HepG2 (cell line): ENCODE data around the gene GGACT. TPM values are rescaled to one million over a fixed set of nuclear protein-coding genes. Genes with fewer than 3 reads are reported as not detected.

Source experiments
- ATAC-seq: fragments of 200-7000 bp; cut with Tn5 transposase; 3 replicates; pipeline ENCODE4 v1.9.1; 2020; ENCODE audit warnings: mild to moderate bottlenecking, moderate library complexity
- BruUV-seq: library from RNA; stranded (reverse); fragments of 400-500 nt; replicated peaks from 2 replicates; lab custom pipeline; 2021; lab: Mats Ljungman, UMichigan
- CTCF ChIA-PET: fragments of 300-600 bp; formaldehyde crosslinking; extraction: SDS; loops from one replicate; lab custom pipeline; 2021; ENCODE audit warnings: low total read pairs, inconsistent platforms, low intra/inter-chr PET ratio; lab: Yijun Ruan, JAX
- POLR2A ChIA-PET: fragments of 350-600 bp; sonication (Branson Sonifier 250); formaldehyde crosslinking; loops from one replicate; lab custom pipeline; 2020; ENCODE audit warnings: antibody characterized with exemption, inconsistent platforms; lab: Yijun Ruan, JAX
- DNase-seq: peaks from one replicate; pipeline ENCODE4 v3.0.0-alpha.2; 2015; ENCODE audit warnings: low spot score
- FAIRE-seq: peaks from 3 replicates; lab custom pipeline; 2011; peaks lifted over from hg19 to GRCh38; lab: Jason Lieb, UNC
- H2AFZ ChIP-seq: one replicate; pipeline ENCODE4 v1.6.1; 2011; ENCODE audit warnings: low read length, inconsistent platforms
- H3K27ac ChIP-seq: fragments of 300-600 bp; 3 replicates; pipeline ENCODE4 v1.8.0; 2011; ENCODE audit warnings: mixed run types, mild to moderate bottlenecking, mixed read lengths, low read length, inconsistent platforms; ENCODE audit not compliant: insufficient read depth; ENCODE audit errors: extremely low read length
- H3K27me3 ChIP-seq, 2 experiments: fragments of 200-600 bp in 1 of 2; 2 replicates in 1 of 2; 3 replicates in 1 of 2; pipeline versions ENCODE4 v1.6.0 to v1.8.0; 2011; ENCODE audit warnings: low read length in 2 of 2, mild to moderate bottlenecking in 2 of 2, moderate library complexity in 2 of 2, inconsistent platforms in 1 of 2; ENCODE audit not compliant: insufficient read depth in 2 of 2, control insufficient read depth in 1 of 2
- H3K36me3 ChIP-seq, 2 experiments: fragments of 200-600 bp in 1 of 2; replicated peaks in 1 of 2; 2 replicates in 1 of 2; 3 replicates in 1 of 2; pipeline versions ENCODE4 v1.5.1 to v1.8.0; 2011; ENCODE audit warnings: low read length in 2 of 2, inconsistent platforms in 1 of 2; ENCODE audit not compliant: insufficient read depth in 2 of 2, control insufficient read depth in 1 of 2
- H3K4me1 ChIP-seq: 2 replicates; pipeline ENCODE4 v1.5.1; 2012; ENCODE audit warnings: low read length, inconsistent platforms; ENCODE audit not compliant: insufficient read depth
- H3K4me2 ChIP-seq: 2 replicates; pipeline ENCODE4 v1.6.0; 2011; ENCODE audit warnings: low read depth, low read length, inconsistent platforms
- H3K4me3 ChIP-seq, 3 experiments: fragments of 200-600 bp in 1 of 3; sonication (generic), shearing (Covaris generic) in 1 of 3; replicated peaks in 1 of 3; 2 replicates each; pipeline ENCODE4 v1.5.1; 2011 to 2016; ENCODE audit warnings: low read length in 3 of 3, inconsistent platforms in 2 of 3, low read depth in 2 of 3, mild to moderate bottlenecking in 2 of 3, control low read depth in 1 of 3, mixed read lengths in 1 of 3; ENCODE audit not compliant: insufficient read depth in 1 of 3
- H3K79me2 ChIP-seq: one replicate; pipeline ENCODE4 v1.6.1; 2011; ENCODE audit warnings: low read length, inconsistent platforms; ENCODE audit not compliant: insufficient read depth
- H3K9ac ChIP-seq: 2 replicates; pipeline ENCODE4 v1.6.0; 2011; ENCODE audit warnings: mild to moderate bottlenecking, low read depth, low read length, inconsistent platforms; ENCODE audit not compliant: insufficient read depth
- H3K9me3 ChIP-seq: 2 replicates; pipeline ENCODE4 v1.5.1; 2012; ENCODE audit warnings: mild to moderate bottlenecking, low read length
- H4K20me1 ChIP-seq: 2 replicates; pipeline ENCODE4 v1.6.0; 2011; ENCODE audit warnings: inconsistent platforms, mild to moderate bottlenecking, low read length, moderate library complexity; ENCODE audit not compliant: insufficient read depth
- CREM ChIP-seq, 2 experiments: sonication (generic) in 1 of 2; formaldehyde crosslinking in 1 of 2; IDR thresholded peaks; 2 replicates each; pipeline versions ENCODE4 v1.4.0 to v1.6.1; 2016 to 2020; ENCODE audit warnings: antibody characterized with exemption in 1 of 2, mild to moderate bottlenecking in 1 of 2, missing genetic modification reagents in 1 of 2
- HMG20A ChIP-seq: IDR thresholded peaks from 2 replicates; pipeline ENCODE4 v1.6.1; 2016; ENCODE audit warnings: borderline replicate concordance
- MAFG ChIP-seq: sonication (generic); formaldehyde crosslinking; IDR thresholded peaks from 2 replicates; pipeline ENCODE4 v1.5.1; 2020; ENCODE audit warnings: mild to moderate bottlenecking, missing genetic modification reagents
- NCOA5 ChIP-seq: sonication (generic); formaldehyde crosslinking; IDR thresholded peaks from 2 replicates; pipeline ENCODE4 v1.4.0; 2020; ENCODE audit warnings: missing genetic modification reagents
- NKX3-1 ChIP-seq: sonication (generic); formaldehyde crosslinking; IDR thresholded peaks from 2 replicates; pipeline ENCODE4 v1.5.0; 2020; ENCODE audit warnings: missing genetic modification reagents
- PHF20 ChIP-seq: sonication (generic); formaldehyde crosslinking; IDR thresholded peaks from 2 replicates; pipeline ENCODE4 v1.5.0; 2020; ENCODE audit warnings: mild to moderate bottlenecking, missing genetic modification reagents
- PRMT3 ChIP-seq: sonication (generic); formaldehyde crosslinking; IDR thresholded peaks from 2 replicates; pipeline ENCODE4 v1.8.1; 2022; ENCODE audit warnings: low read depth, mild to moderate bottlenecking, moderate library complexity, missing genetic modification reagents, borderline replicate concordance
- ZNF709 ChIP-seq: sonication (generic); formaldehyde crosslinking; IDR thresholded peaks from 2 replicates; pipeline ENCODE4 v1.5.0; 2020; ENCODE audit warnings: mild to moderate bottlenecking, missing genetic modification reagents
- ZSCAN5A ChIP-seq: sonication (generic); formaldehyde crosslinking; IDR thresholded peaks from 2 replicates; pipeline ENCODE4 v1.8.0; 2022; ENCODE audit warnings: mild to moderate bottlenecking, missing genetic modification reagents, borderline replicate concordance
- WGBS: methylation state at CpG from one replicate; pipeline ENCODE4 v1.1.6; 2017; ENCODE audit warnings: low lambda C conversion rate; 5-methylcytosine and 5-hydroxymethylcytosine counted together
- in situ Hi-C: cut with HindIII; loops from 2 replicates; pipeline ENCODE4 v1.10.0; 2017; ENCODE audit warnings: low pct_unique_long_range_greater_than_20kb; ENCODE audit not compliant: extremely low pct_ligation_motif_present
- intact Hi-C: fragments of 100-400 bp; cut with micrococcal nuclease; formaldehyde crosslinking; loops from one replicate; pipeline ENCODE4 v1.10.0; 2022; ENCODE audit not compliant: unreplicated experiment
- polyA plus RNA-seq, 8 experiments: library from polyadenylated mRNA; depleted of rRNA in 3 of 8; stranded (reverse) in 7 of 8; unstranded in 1 of 8; fragments of >200 nt; fragmentation: Illumina TruSeq in 4 of 8; extraction: Trizol in 4 of 8; gene quantifications; 2 replicates each; pipeline versions ENCODE4 v1.2.1 to v1.2.3, GENCODE V29; 2011 to 2016; ENCODE audit warnings: low read depth in 4 of 8, missing spikeins in 1 of 8, mixed read lengths in 1 of 8; ENCODE audit not compliant: insufficient read depth in 1 of 8
- total RNA-seq, 5 experiments: library from RNA; depleted of rRNA; stranded (reverse); fragments of >200 nt; fragmentation: Illumina TruSeq; extraction: Trizol; gene quantifications; 2 replicates each; pipeline ENCODE4 v1.2.3, GENCODE V29; 2016; ENCODE audit warnings: low read depth in 1 of 5

Gene GGACT
- total and polyA plus RNA-seq, 2 of the 13 experiments (the other 11 are each of a cell fraction or from before 2014, with no cell fraction given): 1.7 to 1.9 TPM

DNA sequence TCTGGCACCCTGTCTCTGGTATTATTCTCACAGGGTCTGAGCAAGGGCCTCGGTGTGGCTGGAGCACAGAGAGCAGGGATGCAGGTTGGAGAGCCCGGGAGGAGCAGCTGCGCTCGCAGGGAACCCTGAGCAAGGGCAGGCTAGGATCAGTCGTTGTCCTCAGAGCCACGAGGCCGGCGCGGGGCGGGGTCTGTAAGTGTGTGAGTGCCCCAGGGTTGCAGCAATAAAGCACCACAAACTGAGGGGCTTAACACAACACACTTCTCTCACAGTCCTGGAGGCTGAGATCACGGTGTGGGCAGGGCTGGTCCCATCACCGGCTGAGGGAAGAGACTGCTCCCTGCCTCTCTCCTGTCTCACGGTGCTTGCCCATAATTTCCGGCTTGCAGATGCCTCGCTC is 38.5 kb upstream of the GGACT start:
- H3K9me3 ChIP-seq: no peaks in the 10 kb centered on the region
- in situ Hi-C loops: no loop called here
- H3K4me2 ChIP-seq: no peak overlapping the region
- H3K79me2 ChIP-seq: no peaks in the 10 kb centered on the region
- H3K27me3 ChIP-seq: no peaks in the 10 kb centered on the region
- peaks cover 9 to 44% of the 10 kb centered on the region in 2 experiments; a peak in 4 of 5 replicates for H3K36me3 ChIP-seq
- ATAC-seq: no peak; the same call in 2 of the 3 replicates
- H3K9ac ChIP-seq: no peak overlapping the region
- FAIRE-seq: no peak
- DNase-seq: no peak
- 92% methylated on average over 9 of the region's 15 CpGs for WGBS
- no peaks in the 10 kb centered on the region for H4K20me1 ChIP-seq
- no peak overlapping the region for H2AFZ ChIP-seq
- POLR2A ChIA-PET: no interaction called here
- TF ChIP-seq NCOA5 (CRISPR knock-in tag) (no peak), PHF20 (no peak), PRMT3 (no peak), ZNF709 (CRISPR knock-in tag) (no peak), CREM (IDR thresholded peaks at IDR 0.05) (no peak), CREM (CRISPR knock-in tag; IDR thresholded peaks at IDR 0.05) (no peak), NKX3-1 (CRISPR knock-in tag) (no peak), MAFG (CRISPR knock-in tag) (no peak), HMG20A (no peak), ZSCAN5A (CRISPR knock-in tag) (no peak)
- peaks cover 12% of the 10 kb centered on the region for H3K4me1 ChIP-seq
- no peak overlapping the region for H3K4me3 ChIP-seq
- H3K27ac ChIP-seq: no peak overlapping the region
- intact Hi-C loops: no loop called here
- CTCF ChIA-PET: no interaction called here
- no TSS peak for BruUV-seq
